Calu3 (cell line): ENCODE data around the gene IRAK2. TPM values are rescaled to one million over a fixed set of nuclear protein-coding genes. Genes with fewer than 3 reads are reported as not detected.

ENCODE experiments used
- BruUV-seq: library from RNA; stranded (reverse); fragments of 400-500 nt; replicated peaks from 2 replicates; lab custom pipeline; 2021; lab: Mats Ljungman, UMichigan
- CTCF ChIA-PET: fragments of 300-600 bp; sonication (Branson Sonifier 250); formaldehyde crosslinking; loops from one replicate; lab custom pipeline; 2022; ENCODE audit warnings: antibody characterized with exemption; lab: Charles Lee
- DNase-seq: peaks from one replicate; pipeline ENCODE4 v3.0.0; 2022
- H3K27ac Mint-ChIP-seq: one replicate; pipeline ENCODE4 v1.8.0; 2022; ENCODE audit warnings: mixed read lengths; ENCODE audit not compliant: unreplicated experiment
- H3K27me3 Mint-ChIP-seq: one replicate; pipeline ENCODE4 v1.8.0; 2022; ENCODE audit warnings: mixed read lengths; ENCODE audit not compliant: unreplicated experiment
- H3K36me3 Mint-ChIP-seq: one replicate; pipeline ENCODE4 v1.8.0; 2022; ENCODE audit warnings: mild to moderate bottlenecking, moderate library complexity, mixed read lengths; ENCODE audit not compliant: insufficient read depth, unreplicated experiment
- H3K4me1 Mint-ChIP-seq: one replicate; pipeline ENCODE4 v1.8.0; 2022; ENCODE audit warnings: mild to moderate bottlenecking, low read depth, mixed read lengths; ENCODE audit not compliant: unreplicated experiment
- H3K4me3 Mint-ChIP-seq: one replicate; pipeline ENCODE4 v1.8.0; 2022; ENCODE audit warnings: mild to moderate bottlenecking, low read depth, moderate library complexity, mixed read lengths; ENCODE audit not compliant: unreplicated experiment
- H3K9me3 Mint-ChIP-seq: one replicate; pipeline ENCODE4 v1.8.0; 2022; ENCODE audit warnings: low read depth, mixed read lengths; ENCODE audit not compliant: unreplicated experiment
- CTCF ChIP-seq: fragments of 200-600 bp; IDR thresholded peaks from one replicate; pipeline ENCODE4 v1.8.0; 2022; ENCODE audit warnings: antibody characterized with exemption; ENCODE audit not compliant: unreplicated experiment
- intact Hi-C: fragments of 100-400 bp; cut with micrococcal nuclease; formaldehyde crosslinking; loops from one replicate; pipeline ENCODE4 v1.10.0; 2022; ENCODE audit not compliant: unreplicated experiment
- total RNA-seq: library from RNA; stranded (reverse); gene quantifications from 2 replicates; pipeline ENCODE4 v1.2.3, GENCODE V29; 2022

IRAK2 gene
- total RNA-seq, 1 experiment from 2014 or later = 31.6 TPM

- CTCF ChIA-PET = no interaction called here
- H3K36me3 Mint-ChIP-seq = peaks cover 79% of the 10 kb centered on the region
- TF ChIP-seq CTCF = no peak
- DNase-seq = no peak
- peaks cover 21% of the 10 kb centered on the region for H3K4me1 Mint-ChIP-seq
- intact Hi-C loops = no loop called here
- BruUV-seq = no TSS peak
- H3K27me3 Mint-ChIP-seq = no peaks in the 10 kb centered on the region
- no peak overlapping the region for H3K27ac Mint-ChIP-seq
- H3K4me3 Mint-ChIP-seq = no peak overlapping the region
- H3K9me3 Mint-ChIP-seq = no peaks in the 10 kb centered on the region
Observed at GRCh38 chr3:10182950-10183349, 18.2 kb downstream of the IRAK2 start.

DNA sequence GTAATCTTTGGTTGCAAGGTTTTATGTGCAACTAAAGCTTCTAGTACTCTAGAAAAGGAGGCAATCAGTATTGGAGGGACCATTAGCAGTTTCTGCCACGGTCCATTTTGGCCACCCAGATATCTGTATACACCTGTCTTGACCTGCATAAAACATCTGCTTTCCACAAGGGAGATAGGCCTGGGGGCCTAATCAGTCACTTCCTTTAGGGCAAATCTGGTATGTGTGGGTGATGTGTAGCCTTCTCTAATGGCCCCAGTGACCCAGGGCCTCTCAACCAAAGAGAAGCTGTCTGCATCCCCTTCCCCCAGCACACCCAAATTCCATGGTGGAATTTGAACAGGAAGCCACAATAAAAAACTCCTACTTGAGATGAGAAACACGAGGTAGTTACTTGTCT is 19.5 kb downstream of the IRAK2 start:
- no TSS peak for BruUV-seq

DNA sequence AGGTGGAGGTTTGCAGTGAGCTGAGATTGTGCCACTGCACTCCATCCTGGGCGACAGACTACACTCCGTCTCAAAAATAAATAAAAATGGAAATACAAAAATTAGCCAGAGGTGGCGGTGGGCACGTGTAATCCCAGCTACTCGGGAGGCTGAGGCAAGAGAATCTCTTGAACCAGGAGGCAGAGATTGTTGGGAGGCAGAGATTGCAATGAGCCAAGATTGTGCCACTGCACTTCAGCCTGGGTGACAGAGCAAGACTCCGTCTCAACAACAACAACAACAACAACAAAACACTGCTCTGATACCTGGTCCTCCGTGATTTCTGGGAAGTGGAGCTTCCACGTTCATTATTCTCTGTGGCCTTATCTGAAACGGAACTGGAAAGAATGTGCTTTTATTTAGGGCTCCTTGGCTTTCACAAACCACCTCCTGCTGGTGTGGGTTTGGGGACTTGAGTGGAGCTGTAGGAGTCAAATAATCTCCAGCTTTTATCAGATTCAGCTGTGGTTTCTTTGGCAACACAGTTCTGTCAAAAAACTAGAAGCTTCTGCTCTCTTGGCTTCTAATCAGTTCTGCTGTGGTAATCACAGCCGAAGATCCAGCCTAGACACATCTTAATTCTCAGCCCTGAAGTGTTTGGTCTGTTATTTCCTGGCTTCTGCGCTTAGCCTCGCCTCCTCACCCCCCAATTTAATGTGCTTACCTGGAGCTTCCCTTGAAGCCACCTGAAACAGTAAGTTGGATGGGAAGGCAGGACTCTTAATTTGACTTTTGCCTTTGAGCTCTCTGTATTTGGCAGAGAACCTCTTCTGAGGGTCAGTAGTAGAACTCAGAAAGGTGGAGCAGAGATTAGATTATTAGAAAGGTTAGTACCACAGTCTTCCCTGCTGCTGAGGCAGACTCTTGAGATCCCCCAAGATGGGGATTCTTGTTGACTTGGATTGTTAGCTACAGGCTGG is 21.4 kb downstream of the IRAK2 start:
- H3K36me3 Mint-ChIP-seq = peaks cover 76% of the 10 kb centered on the region
- BruUV-seq = no TSS peak
- no peak for TF ChIP-seq CTCF
- intact Hi-C loops = loop anchor here (5.0 kb wide), 1 partner anchor 36 kb away; no protein-coding TSS in a partner anchor
- peak overlapping the region; percentile 50 for H3K27ac Mint-ChIP-seq
- H3K27me3 Mint-ChIP-seq = no peaks in the 10 kb centered on the region
- H3K9me3 Mint-ChIP-seq = no peaks in the 10 kb centered on the region
- no peak for DNase-seq
- H3K4me1 Mint-ChIP-seq = peaks cover 39% of the 10 kb centered on the region
- CTCF ChIA-PET = interaction anchor here (0.6 to 0.7 kb wide), 2 partner anchors 37 to 182 kb away, joined by 3 to 8 read pairs; no protein-coding TSS in a partner anchor
- H3K4me3 Mint-ChIP-seq = no peak overlapping the region

More for the DNA sequence above, 19.5 kb downstream of the IRAK2 start:
- DNase-seq = no peak
- intact Hi-C loops = no loop called here
- CTCF ChIA-PET = no interaction called here
- Mint-ChIP-seq H3K4me1 (peaks cover 31% of the 10 kb centered on the region), H3K9me3 (no peaks in the 10 kb centered on the region), H3K27me3 (no peaks in the 10 kb centered on the region), H3K27ac (no peak overlapping the region), H3K4me3 (no peak overlapping the region), H3K36me3 (peaks cover 79% of the 10 kb centered on the region)
- TF ChIP-seq CTCF = no peak

DNA sequence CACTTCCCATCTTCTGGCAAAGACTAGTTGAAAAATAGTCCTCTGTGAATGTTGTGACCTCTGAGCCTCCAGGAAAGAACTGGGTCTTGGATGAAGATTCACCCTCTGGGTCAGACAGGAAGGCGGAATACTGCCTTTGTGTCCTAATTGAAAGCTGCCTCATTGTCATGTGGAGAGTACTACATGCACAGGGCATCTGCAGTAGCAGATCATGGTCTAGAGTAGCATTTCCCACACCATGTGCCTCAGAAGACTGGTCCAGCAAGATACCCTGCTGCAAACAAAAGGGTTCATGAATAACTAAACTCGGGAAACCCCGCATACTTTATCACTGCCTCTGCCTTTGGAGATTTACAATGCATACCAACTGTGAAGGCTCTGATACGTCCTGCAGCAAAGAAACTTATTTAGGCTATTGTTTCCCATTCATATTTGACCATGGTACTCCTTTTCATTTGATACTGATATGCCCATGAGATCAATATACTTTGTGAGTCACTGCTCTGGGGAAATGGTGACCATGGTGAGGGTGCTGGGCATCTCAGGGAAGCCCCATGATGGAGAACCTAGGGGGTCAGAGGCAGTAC is 22.7 kb downstream of the IRAK2 start:
- Mint-ChIP-seq H3K4me3 (no peak overlapping the region), H3K27me3 (no peaks in the 10 kb centered on the region), H3K4me1 (peaks cover 52% of the 10 kb centered on the region), H3K36me3 (peaks cover 76% of the 10 kb centered on the region), H3K27ac (peak overlapping the region; percentile 22), H3K9me3 (no peaks in the 10 kb centered on the region)
- BruUV-seq = no TSS peak
- no peak for TF ChIP-seq CTCF
- intact Hi-C loops = loop anchor here (5.0 kb wide), 1 partner anchor 35 kb away; no protein-coding TSS in a partner anchor
- no peak for DNase-seq
- CTCF ChIA-PET = interaction anchor here (0.7 kb wide), 1 partner anchor 38 kb away, joined by 8 read pairs; no protein-coding TSS in a partner anchor
